ENCODE data around the gene NT5C3B.

DNA sequence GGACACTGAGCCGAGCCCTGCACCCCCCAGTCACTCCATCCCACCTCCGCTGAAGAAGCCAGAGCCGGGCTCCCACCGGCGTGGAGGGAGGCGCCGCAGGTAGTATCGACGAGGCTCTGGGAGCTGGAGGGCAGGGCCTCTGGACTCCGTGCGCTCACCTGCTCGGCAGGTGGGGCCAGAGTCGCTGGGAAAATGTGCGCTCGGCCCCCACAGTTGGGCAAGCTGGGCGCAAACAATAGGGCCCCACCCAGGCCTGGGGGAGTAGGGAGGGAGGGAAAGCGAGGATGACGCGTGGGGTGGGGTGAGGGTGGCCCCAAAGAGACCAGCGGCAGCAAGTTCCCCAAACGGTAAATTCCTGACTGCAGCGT, 50.2 kb downstream of the NT5C3B start:
- TF ChIP-seq YY1 (IDR thresholded peaks at IDR 0.05; ENCODE audit: low read depth) (0 out of 2 replicates have a peak, but pooled peaks have one; percentile 41), ZBTB7A (IDR thresholded peaks at IDR 0.05; ENCODE audit: low read depth) (no peak; the same call in 1 of the 2 replicates), TAF1 (IDR thresholded peaks at IDR 0.05; ENCODE audit: low read depth) (peak; percentile 20; the same call in 1 of the 2 replicates), REST (IDR thresholded peaks at IDR 0.05; ENCODE audit: low read depth) (no peak), CEBPB (IDR thresholded peaks at IDR 0.05) (0 out of 2 replicates have a peak, but pooled peaks have one; percentile 64), TEAD4 (IDR thresholded peaks at IDR 0.05) (peak; percentile 47), MAX (IDR thresholded peaks at IDR 0.05) (peak; percentile 79), CREB1 (IDR thresholded peaks at IDR 0.05; ENCODE audit: low read depth) (no peak), RAD21 (IDR thresholded peaks at IDR 0.05; ENCODE audit: low read depth) (peak; percentile 34; the same call in 1 of the 2 replicates)
- TF ChIP-seq, protein P1, sequence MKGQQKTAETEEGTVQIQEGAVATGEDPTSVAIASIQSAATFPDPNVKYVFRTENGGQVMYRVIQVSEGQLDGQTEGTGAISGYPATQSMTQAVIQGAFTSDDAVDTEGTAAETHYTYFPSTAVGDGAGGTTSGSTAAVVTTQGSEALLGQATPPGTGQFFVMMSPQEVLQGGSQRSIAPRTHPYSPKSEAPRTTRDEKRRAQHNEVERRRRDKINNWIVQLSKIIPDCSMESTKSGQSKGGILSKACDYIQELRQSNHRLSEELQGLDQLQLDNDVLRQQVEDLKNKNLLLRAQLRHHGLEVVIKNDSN (IDR thresholded peaks at IDR 0.05), result no peak

Measured in Ishikawa (cell line).